Heart right ventricle (tissue), 16 donors: ENCODE measurements around the gene GRIK5. TPM values are rescaled to one million over a fixed set of nuclear protein-coding genes. Genes with fewer than 3 reads are reported as not detected.

ENCODE experiments used
- ATAC-seq, 8 donors: fragments of 200-7000 bp; cut with Tn5 transposase; one replicate each; pipeline ENCODE4 v1.9.1; 2020; ENCODE audit warnings: mild to moderate bottlenecking in 8 of 8, moderate library complexity in 8 of 8, moderate number of reproducible peaks in 1 of 8
- DNase-seq, 2 donors: peaks; one replicate each; pipeline ENCODE4 v3.0.0-alpha.2; 2020
- H3K27ac ChIP-seq, 10 donors: fragments of 200-600 bp; sonication (generic) in 2 of 10; one replicate each; pipeline versions ENCODE4 v1.5.0 to v1.8.0; 2020 to 2022; ENCODE audit warnings: mild to moderate bottlenecking in 3 of 10
- H3K27me3 ChIP-seq, 7 donors: fragments of 200-600 bp; one replicate each; pipeline ENCODE4 v1.8.0; 2021 to 2022; ENCODE audit warnings: mild to moderate bottlenecking in 2 of 7
- H3K36me3 ChIP-seq, 9 donors: fragments of 200-600 bp; sonication (generic) in 1 of 9; one replicate each; pipeline versions ENCODE4 v1.5.0 to v1.8.0; 2020 to 2022; ENCODE audit warnings: mild to moderate bottlenecking in 2 of 9
- H3K4me1 ChIP-seq, 9 donors: fragments of 200-600 bp; sonication (generic) in 1 of 9; one replicate each; pipeline versions ENCODE4 v1.5.0 to v1.8.0; 2020 to 2022; ENCODE audit warnings: mild to moderate bottlenecking in 4 of 9
- H3K4me3 ChIP-seq, 10 donors: fragments of 200-600 bp; sonication (generic) in 2 of 10; one replicate each; pipeline versions ENCODE4 v1.5.0 to v1.8.0; 2020 to 2022; ENCODE audit warnings: mild to moderate bottlenecking in 7 of 10, moderate library complexity in 2 of 10
- H3K9me3 ChIP-seq, 11 donors: fragments of 200-600 bp in 10 of 11; sonication (generic) in 2 of 11; one replicate each; pipeline versions ENCODE4 v1.5.0 to v1.8.0; 2013 to 2022; ENCODE audit warnings: mild to moderate bottlenecking in 2 of 11, control low read depth in 1 of 11, moderate library complexity in 1 of 11
- WGBS, 2 donors: extraction: QIAGEN DNeasy Blood & Tissue Kit; methylation state at CpG; one replicate each; pipeline ENCODE4 v1.1.7; 2013; ENCODE audit warnings: inconsistent platforms in 1 of 2; 5-methylcytosine and 5-hydroxymethylcytosine counted together
- intact Hi-C, 10 donors: fragments of 100-400 bp; cut with DNase I; formaldehyde crosslinking; loops; one replicate each; pipeline versions ENCODE4 v1.11.1 to v1.14.2; 2022
- polyA plus RNA-seq, 2 donors: library from polyadenylated mRNA; stranded (reverse); fragments of 200-250 nt; gene quantifications; one replicate each; pipeline ENCODE4 v1.2.3, GENCODE V29; 2013
- total RNA-seq, 10 donors: library from RNA; stranded (reverse); fragmentation: NEBNext Ultra II Directional in 3 of 10; extraction: Animal tissue kit (Norgen Biotek cat#: 25700) in 3 of 10; gene quantifications; one replicate each; pipeline versions ENCODE4 v1.2.1 to v1.2.4, GENCODE V29; 2021 to 2023
- TF ChIP-seq, protein P1 (sequence below), 9 donors: fragments of 200-600 bp; sonication (generic) in 2 of 9; IDR thresholded peaks; one replicate each; pipeline versions ENCODE4 v1.5.0 to v1.8.0; 2021 to 2022; ENCODE audit warnings: antibody characterized with exemption in 9 of 9, mild to moderate bottlenecking in 5 of 9, moderate library complexity in 1 of 9
- donor health status: Arrhythmogenic right ventricular cardiomyopathy.
- donor health status: ischemic (EF 13 %, LVEDD 7.1; RV severe dilation, severe dysfunction).
- donor health status: healthy with polysubstance abuse.
- donor health status: DM: no; HTN: yes; CAD: no.
- donor health status: DM: no; HTN: no; CAD: no.
- donor health status: ischemic (EF 25% LVEDD 6.9; RV normal size, moderate dysfunction).
- donor health status: ischemic (EF 25% LVEDD 5.7; RV mildly dilated, moderate dysfunction).
- donor health status: healthy.
- donor health status: DM: yes; HTN: yes; CAD: no.
- donor health status: Ischemic cardiomyopathy.
- donor health status: ischemic (EF 35%, LVEDD 5.7; RV mildly dilated, moderate dysfunction).
- donor health status: nonischemic (EF 11% LVEDD 7.7; RV severe dilation, severe dysfunction).
- donor health status: DM: yes; HTN: yes; CAD: no.
- donor health status: PGD.
- donor health status: ischemic (EF 29% LVEDD 5.4; RV normal size, mild dysfunction).
- donor health status: nonischemic (EF 23%, LVEDD 6.1; RV moderate dilation, normal function).

The GRIK5 gene
- total and polyA plus RNA-seq, 12 donors, result 0.35 to 9.3 (median 2.9) TPM

DNA sequence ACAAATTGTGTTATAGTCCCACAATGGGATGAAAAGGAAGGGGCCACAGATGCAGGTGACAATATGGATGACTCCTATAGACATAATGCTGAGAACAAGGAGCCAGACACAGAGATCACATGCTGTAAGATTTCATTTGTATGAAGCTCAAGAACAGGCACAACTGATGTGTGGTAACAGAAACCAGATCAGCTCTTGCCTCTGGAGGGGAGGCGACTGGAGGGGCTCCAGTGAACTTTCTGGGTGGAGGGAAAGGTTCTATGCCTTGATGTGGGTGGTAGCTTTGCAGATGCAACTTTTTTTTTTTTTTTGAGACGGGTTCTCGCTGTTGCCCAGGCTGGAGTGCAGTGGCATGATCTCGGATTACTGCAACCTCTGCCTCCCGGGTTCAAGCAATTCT is 104.9 kb downstream of the GRIK5 start:
- Histone ChIP-seq H3K27me3 (peaks cover 0 to 4% (median 0%) of the 10 kb centered on the region in 7 donors), H3K4me1 (no peaks in the 10 kb centered on the region), H3K9me3 (no peaks in the 10 kb centered on the region), H3K4me3 (no peak overlapping the region), H3K36me3 (peaks cover 0 to 43% (median 0%) of the 10 kb centered on the region in 9 donors), H3K27ac (no peak overlapping the region)
- TF ChIP-seq, protein P1, sequence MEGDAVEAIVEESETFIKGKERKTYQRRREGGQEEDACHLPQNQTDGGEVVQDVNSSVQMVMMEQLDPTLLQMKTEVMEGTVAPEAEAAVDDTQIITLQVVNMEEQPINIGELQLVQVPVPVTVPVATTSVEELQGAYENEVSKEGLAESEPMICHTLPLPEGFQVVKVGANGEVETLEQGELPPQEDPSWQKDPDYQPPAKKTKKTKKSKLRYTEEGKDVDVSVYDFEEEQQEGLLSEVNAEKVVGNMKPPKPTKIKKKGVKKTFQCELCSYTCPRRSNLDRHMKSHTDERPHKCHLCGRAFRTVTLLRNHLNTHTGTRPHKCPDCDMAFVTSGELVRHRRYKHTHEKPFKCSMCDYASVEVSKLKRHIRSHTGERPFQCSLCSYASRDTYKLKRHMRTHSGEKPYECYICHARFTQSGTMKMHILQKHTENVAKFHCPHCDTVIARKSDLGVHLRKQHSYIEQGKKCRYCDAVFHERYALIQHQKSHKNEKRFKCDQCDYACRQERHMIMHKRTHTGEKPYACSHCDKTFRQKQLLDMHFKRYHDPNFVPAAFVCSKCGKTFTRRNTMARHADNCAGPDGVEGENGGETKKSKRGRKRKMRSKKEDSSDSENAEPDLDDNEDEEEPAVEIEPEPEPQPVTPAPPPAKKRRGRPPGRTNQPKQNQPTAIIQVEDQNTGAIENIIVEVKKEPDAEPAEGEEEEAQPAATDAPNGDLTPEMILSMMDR (IDR thresholded peaks at IDR 0.05), result no peak
- intact Hi-C loops, result no loop called here
- DNase-seq (no peak), ATAC-seq (no peak)
- 72 to 78% methylated on average over 5 of the region's 5 CpGs for WGBS, 2 donors

DNA sequence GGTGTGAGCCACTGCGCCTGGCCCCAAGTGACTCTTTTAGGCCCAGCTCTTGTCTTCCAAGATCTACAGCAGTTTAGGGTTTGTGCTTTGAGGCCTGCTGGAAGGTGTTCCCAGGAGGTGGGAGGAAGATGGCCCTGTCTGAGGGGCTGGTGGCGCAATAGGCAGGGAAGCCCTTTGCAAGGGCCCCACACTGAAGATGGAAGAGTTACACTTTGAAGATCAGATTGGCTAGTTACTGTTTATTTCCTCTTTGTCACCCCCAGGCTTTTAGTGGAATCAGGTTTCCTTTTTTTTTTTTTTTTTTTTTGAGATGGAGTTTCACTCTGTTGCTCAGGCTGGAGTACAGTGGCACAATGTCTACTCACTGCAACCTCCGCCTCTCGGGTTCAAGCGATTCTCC is 109.0 kb downstream of the GRIK5 start:
- peaks cover 0 to 12% (median 0%) of the 10 kb centered on the region in 9 donors for H3K36me3 ChIP-seq
- WGBS, 2 donors, result 97% methylated on average over 5 of the region's 5 CpGs
- DNase-seq (no peak), ATAC-seq (no peak)
- no peak overlapping the region for H3K27ac ChIP-seq
- H3K9me3 ChIP-seq, result no peaks in the 10 kb centered on the region
- intact Hi-C loops, result no loop called here
- H3K27me3 ChIP-seq, result no peaks in the 10 kb centered on the region
- TF ChIP-seq, protein P1 (IDR thresholded peaks at IDR 0.05), result no peak
- peaks cover 6 to 28% (median 21%) of the 10 kb centered on the region in 9 donors for H3K4me1 ChIP-seq
- H3K4me3 ChIP-seq, result no peak overlapping the region

DNA sequence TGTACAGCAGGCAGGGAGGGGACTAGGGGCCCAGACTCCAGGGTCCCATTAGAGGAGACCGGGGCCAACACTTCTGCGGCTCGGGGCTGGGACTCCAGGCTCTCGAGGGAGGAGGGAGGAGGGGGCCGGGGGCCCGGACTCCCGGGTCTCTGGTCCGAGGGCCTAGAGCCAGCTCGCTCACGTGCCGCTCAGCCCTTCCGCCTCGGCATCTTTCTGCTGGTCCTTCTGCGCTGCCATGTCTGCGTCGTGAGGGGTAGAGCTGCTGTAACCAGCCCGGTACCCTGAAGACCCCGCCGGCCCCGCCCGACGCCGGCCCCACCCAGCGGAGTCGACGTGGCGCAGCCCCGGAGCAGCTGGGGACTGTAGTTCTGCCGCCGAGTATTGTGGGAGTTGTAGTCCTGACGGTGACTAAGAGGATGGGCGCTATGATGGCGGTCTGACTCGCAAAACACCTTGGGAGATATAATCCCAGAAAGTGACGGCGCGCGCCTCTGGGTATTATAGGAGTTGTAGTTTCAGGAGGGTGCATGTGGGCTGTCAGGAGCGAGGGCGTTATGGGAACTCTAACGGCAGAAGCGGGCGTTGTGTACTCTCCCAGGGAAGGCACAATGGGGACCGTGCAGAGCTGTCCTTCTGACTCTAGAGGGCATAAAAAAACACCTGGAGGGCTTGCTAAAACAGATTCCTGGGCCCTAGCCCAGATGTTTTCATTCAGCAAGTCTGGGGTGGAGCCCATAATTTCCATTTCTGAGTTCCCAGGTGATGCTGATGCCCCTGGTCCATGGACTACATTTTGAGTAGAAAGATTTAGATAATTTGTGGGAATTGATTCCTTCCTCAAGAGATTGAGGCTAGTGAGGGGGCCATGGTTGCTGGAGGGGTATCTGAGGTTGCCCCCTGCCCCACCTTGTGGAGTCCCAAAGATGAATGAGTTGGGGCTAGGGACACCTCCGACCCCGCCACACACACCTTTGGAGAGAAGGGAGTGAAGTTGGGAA is 110.7 kb downstream of the GRIK5 start, which contains the start of gene RABAC1:
TSS of gene RABAC1 (minus strand) at position 266 of the 998 bp plus-strand sequence. CDS start at position 237, 29 bp downstream.
- TF ChIP-seq, protein P1 (IDR thresholded peaks at IDR 0.05), result peak in 3 of 9 donors; percentile 8 to 30 (median 22)
- H3K36me3 ChIP-seq, result peaks cover 0 to 26% (median 0%) of the 10 kb centered on the region in 9 donors
- no peaks in the 10 kb centered on the region for H3K27me3 ChIP-seq
- peak within 1 kb of the TSS; percentile 66 to 94 (median 89) for H3K27ac ChIP-seq
- WGBS, 2 donors, result 5% methylated on average over 46 of the region's 46 CpGs
- H3K4me1 ChIP-seq, result peaks cover 6 to 34% (median 21%) of the 10 kb centered on the region in 9 donors
- intact Hi-C loops, result loop anchor here in 7 of 10 donors (5.0 kb wide), 3 partner anchors 77 to 97 kb away; partner anchors contain the start of genes RPS19 (in 3 of the 7) and ARHGEF1 (in 2 of the 7)
- peak within 1 kb of the TSS; percentile 57 to 100 (median 96) for H3K4me3 ChIP-seq
- DNase-seq (peak; percentile 88 to 93), ATAC-seq (peak; percentile 89 to 95 (median 94))
- H3K9me3 ChIP-seq, result no peaks in the 10 kb centered on the region

DNA sequence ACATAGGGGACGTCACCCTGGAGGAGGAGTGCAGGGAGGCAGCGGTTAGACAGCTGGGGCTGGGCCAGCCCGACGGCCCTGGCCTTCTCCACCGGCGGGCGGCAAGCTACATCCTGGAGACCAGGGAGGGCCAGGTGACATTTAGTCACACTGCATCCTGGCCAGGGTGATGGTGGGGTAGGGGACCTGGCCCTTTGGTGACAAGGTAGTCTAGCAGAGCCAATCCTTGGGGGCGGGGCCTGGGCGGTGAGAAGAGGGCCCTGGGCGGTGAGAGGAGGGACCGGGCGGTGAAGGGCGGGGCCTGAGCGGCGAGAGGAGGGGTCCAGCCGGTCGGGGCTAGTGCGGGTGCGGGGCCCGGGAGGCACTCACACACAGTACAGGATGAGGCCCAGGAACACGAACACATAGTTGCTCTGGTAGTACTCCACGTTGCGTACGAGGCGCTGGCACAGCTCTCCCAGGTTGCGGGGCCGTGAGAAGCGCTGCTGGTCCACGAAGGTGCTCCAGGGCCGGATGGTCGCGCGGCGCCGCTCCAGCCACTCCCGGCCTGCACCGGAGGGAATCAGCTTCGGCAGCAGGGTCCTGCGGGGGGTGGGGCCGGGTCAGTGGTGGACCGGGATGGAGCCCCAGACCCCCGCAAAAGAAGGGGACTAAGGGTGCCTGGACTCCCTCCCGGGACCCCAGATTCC is 111.5 kb downstream of the GRIK5 start:
- DNase-seq, result peak; percentile 85 to 86
- Histone ChIP-seq H3K27ac (peak overlapping the region; percentile 66 to 94 (median 89)), H3K4me1 (peaks cover 6 to 34% (median 21%) of the 10 kb centered on the region in 9 donors), H3K4me3 (peak overlapping the region; percentile 57 to 100 (median 96)), H3K36me3 (peaks cover 0 to 28% (median 0%) of the 10 kb centered on the region in 9 donors), H3K27me3 (no peaks in the 10 kb centered on the region), H3K9me3 (no peaks in the 10 kb centered on the region)
- TF ChIP-seq, protein P1 (IDR thresholded peaks at IDR 0.05), result no peak
- intact Hi-C loops, result loop anchor here in 7 of 10 donors (5.0 kb wide), 3 partner anchors 76 to 96 kb away; partner anchors contain the start of genes RPS19 (in 3 of the 7) and ARHGEF1 (in 2 of the 7)
- WGBS, 2 donors, result 0 to 2% methylated on average over 43 of the region's 43 CpGs
- peak; percentile 67 to 84 (median 80) for ATAC-seq
